ENCODE data around the gene OPRM1.

DNA sequence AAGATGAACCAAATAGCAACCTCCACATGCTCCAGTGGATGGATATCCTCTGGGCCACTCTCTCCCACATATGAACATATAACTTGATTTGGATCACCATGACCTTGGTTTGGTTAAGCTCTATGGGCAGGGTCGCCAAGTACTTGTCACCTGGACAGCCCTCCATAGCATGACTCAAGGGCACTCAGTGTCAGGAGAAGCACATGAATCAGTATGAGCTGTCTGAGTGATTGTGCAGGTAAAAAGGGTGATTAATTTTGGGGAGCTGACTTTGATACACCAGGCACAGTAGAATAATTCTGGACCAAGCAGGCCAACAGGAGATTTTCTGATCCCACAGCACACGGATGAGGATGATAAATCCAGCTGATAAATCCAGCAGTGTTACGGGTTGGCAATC, 74.4 kb downstream of the OPRM1 start:
- TF ChIP-seq, protein P1, sequence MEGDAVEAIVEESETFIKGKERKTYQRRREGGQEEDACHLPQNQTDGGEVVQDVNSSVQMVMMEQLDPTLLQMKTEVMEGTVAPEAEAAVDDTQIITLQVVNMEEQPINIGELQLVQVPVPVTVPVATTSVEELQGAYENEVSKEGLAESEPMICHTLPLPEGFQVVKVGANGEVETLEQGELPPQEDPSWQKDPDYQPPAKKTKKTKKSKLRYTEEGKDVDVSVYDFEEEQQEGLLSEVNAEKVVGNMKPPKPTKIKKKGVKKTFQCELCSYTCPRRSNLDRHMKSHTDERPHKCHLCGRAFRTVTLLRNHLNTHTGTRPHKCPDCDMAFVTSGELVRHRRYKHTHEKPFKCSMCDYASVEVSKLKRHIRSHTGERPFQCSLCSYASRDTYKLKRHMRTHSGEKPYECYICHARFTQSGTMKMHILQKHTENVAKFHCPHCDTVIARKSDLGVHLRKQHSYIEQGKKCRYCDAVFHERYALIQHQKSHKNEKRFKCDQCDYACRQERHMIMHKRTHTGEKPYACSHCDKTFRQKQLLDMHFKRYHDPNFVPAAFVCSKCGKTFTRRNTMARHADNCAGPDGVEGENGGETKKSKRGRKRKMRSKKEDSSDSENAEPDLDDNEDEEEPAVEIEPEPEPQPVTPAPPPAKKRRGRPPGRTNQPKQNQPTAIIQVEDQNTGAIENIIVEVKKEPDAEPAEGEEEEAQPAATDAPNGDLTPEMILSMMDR (IDR thresholded peaks at IDR 0.05): no peak
- TF ChIP-seq EZH2 (IDR thresholded peaks at IDR 0.05; ENCODE audit: borderline replicate concordance, insufficient read depth, low read depth, low read length, poor library complexity, severe bottlenecking): no peak
